ENCODE measurements around the gene PDIK1L. TPM values are rescaled to one million over a fixed set of nuclear protein-coding genes. Genes with fewer than 3 reads are reported as not detected.
"Not testable (repeated sequence)": the region's sequence is repeated elsewhere in the genome, so short reads cannot be mapped to it uniquely, and the experiment has no call there.

Gene PDIK1L
- total RNA-seq, 1 donor from 2014 or later, result 19.4 TPM

DNA sequence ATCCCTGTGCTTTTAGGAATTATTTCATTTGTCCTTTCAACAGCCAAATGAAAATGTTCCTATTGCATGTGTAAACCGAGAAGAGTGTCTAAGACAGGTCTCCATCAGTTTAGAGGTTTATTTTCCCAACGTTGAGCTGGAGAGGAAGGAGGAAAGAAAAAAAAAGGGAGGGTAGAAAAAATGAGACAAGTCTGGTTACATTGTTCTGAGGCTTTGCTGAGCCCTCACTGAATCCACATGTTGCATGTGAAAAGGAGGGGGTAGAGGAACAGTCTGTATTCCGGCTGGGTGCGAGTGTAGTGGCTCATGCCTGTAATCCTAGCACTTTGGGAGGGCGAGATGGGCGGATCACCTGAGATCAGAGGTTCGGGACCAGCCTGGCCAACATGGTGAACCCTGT, 19.2 kb upstream of the PDIK1L start:
- peaks cover 42% of the 10 kb centered on the region for H3K4me1 Mint-ChIP-seq
- H3K27me3 Mint-ChIP-seq (ENCODE audit: low read depth), result no peaks in the 10 kb centered on the region
- TF ChIP-seq CTCF (IDR thresholded peaks at IDR 0.05; ENCODE audit: unreplicated experiment), result no peak
- H3K27ac Mint-ChIP-seq, result peak overlapping the region; percentile 93
- no peaks in the 10 kb centered on the region for H3K36me3 Mint-ChIP-seq
- DNase-seq (ENCODE audit: low spot score in 2 of 2, unreplicated experiment in 2 of 2), result no peak
- H3K9me3 Mint-ChIP-seq, result peaks cover 7% of the 10 kb centered on the region
- no peak overlapping the region for H3K4me3 Mint-ChIP-seq

- H3K27me3 Mint-ChIP-seq (ENCODE audit: low read depth); H3K4me3 Mint-ChIP-seq; H3K9me3 Mint-ChIP-seq; DNase-seq (ENCODE audit: low spot score in 2 of 2, unreplicated experiment in 2 of 2); H3K36me3 Mint-ChIP-seq: not testable (repeated sequence)
- peak overlapping the region; percentile 98 for H3K27ac Mint-ChIP-seq
- H3K4me1 Mint-ChIP-seq, result peaks cover 50% of the 10 kb centered on the region
These were observed 18.1 kb upstream of the PDIK1L start for GRCh38 chr1:26093569-26093968.

DNA sequence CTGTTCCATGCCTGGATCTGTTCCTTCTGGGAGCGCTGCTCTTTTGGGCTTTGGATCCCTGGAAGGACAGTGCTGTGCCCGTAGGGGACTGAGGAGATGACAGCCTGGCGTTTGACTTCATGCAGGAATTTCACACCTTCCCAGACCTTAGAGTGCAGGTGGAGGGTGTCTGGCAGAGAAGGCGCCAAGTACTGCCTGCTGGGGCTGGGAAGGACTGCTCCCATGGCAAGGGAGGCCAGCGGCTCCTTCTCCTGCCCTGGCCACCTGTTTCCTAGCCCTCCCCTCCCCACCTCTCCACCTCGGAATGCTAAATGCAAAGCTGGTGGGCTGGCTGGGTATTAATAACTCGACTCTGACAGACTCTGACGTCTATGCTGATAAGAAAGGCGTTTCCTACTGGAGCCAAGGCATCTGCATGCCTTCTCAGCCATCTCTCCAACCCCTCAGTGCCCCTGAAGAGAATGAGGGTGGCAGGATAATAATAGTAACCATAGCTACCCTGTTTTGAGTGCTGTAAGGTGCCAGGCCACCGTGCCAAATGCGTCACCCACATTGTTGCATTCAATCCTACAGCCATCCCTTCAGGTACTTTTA, 17.5 kb upstream of the PDIK1L start:
- Mint-ChIP-seq H3K4me3 (no peak overlapping the region), H3K36me3 (no peaks in the 10 kb centered on the region), H3K27ac (peak overlapping the region; percentile 98), H3K9me3 (peaks cover 7% of the 10 kb centered on the region), H3K4me1 (peaks cover 50% of the 10 kb centered on the region), H3K27me3 (ENCODE audit: low read depth) (no peaks in the 10 kb centered on the region)
- TF ChIP-seq CTCF (IDR thresholded peaks at IDR 0.05; ENCODE audit: unreplicated experiment), result no peak
- DNase-seq (ENCODE audit: low spot score in 2 of 2, unreplicated experiment in 2 of 2), result peak in 1 of 2 experiments; percentile 51

- peaks cover 50% of the 10 kb centered on the region for H3K4me1 Mint-ChIP-seq
- peaks cover 7% of the 10 kb centered on the region for H3K9me3 Mint-ChIP-seq
- no peak overlapping the region for H3K4me3 Mint-ChIP-seq
- H3K36me3 Mint-ChIP-seq, result no peaks in the 10 kb centered on the region
- H3K27ac Mint-ChIP-seq, result peak overlapping the region; percentile 98
- no peak for DNase-seq (ENCODE audit: low spot score in 2 of 2, unreplicated experiment in 2 of 2)
- TF ChIP-seq CTCF (IDR thresholded peaks at IDR 0.05; ENCODE audit: unreplicated experiment), result no peak
- H3K27me3 Mint-ChIP-seq (ENCODE audit: low read depth), result no peaks in the 10 kb centered on the region
These were observed 16.8 kb upstream of the PDIK1L start for GRCh38 chr1:26094677-26095383.

- peak overlapping the region; percentile 60 for H3K27ac Mint-ChIP-seq
- H3K27me3 Mint-ChIP-seq (ENCODE audit: low read depth), result no peaks in the 10 kb centered on the region
These were observed 15.2 kb upstream of the PDIK1L start for GRCh38 chr1:26096471-26096870.

More at GRCh38 chr1:26096471-26096870, 15.2 kb upstream of the PDIK1L start:
- Mint-ChIP-seq H3K4me1 (peaks cover 54% of the 10 kb centered on the region), H3K9me3 (no peaks in the 10 kb centered on the region), H3K36me3 (no peaks in the 10 kb centered on the region), H3K4me3 (no peak overlapping the region)
- TF ChIP-seq CTCF (IDR thresholded peaks at IDR 0.05; ENCODE audit: unreplicated experiment), result no peak
- no peak for DNase-seq (ENCODE audit: low spot score in 2 of 2, unreplicated experiment in 2 of 2)
